ENCODE measurements around the gene TMPRSS9.
"Not testable (repeated sequence)": the region's sequence is repeated elsewhere in the genome, so short reads cannot be mapped to it uniquely, and the experiment has no call there.

Gene TMPRSS9

GRCh38 chr19:2343289-2343982, 16.6 kb upstream of the TMPRSS9 start:
- DNase-seq, result no peak

GRCh38 chr19:2344381-2344870, 15.6 kb upstream of the TMPRSS9 start:
- no peak for DNase-seq

GRCh38 chr19:2345076-2345475, 15.0 kb upstream of the TMPRSS9 start:
- DNase-seq, result no peak

GRCh38 chr19:2345794-2346663, 14.0 kb upstream of the TMPRSS9 start:
- no peak for DNase-seq

- DNase-seq, result not testable (repeated sequence)
These were observed 10.2 kb upstream of the TMPRSS9 start for GRCh38 chr19:2349818-2350217.

GRCh38 chr19:2350656-2351055, 9.4 kb upstream of the TMPRSS9 start:
- DNase-seq, result no peak

- no peak for DNase-seq
These were observed 8.5 kb upstream of the TMPRSS9 start for GRCh38 chr19:2351591-2351990.

GRCh38 chr19:2352121-2352520, 7.9 kb upstream of the TMPRSS9 start:
- no peak for DNase-seq

- DNase-seq, result no peak
These were observed 6.7 kb upstream of the TMPRSS9 start for GRCh38 chr19:2353159-2353886.

- no peak for DNase-seq
These were observed 6.0 kb upstream of the TMPRSS9 start for GRCh38 chr19:2353887-2354592.

GRCh38 chr19:2354670-2355069, 5.4 kb upstream of the TMPRSS9 start:
- DNase-seq, result no peak

GRCh38 chr19:2355168-2356035, 4.7 kb upstream of the TMPRSS9 start:
- no peak for DNase-seq

- no peak for DNase-seq
These were observed 3.9 kb upstream of the TMPRSS9 start for GRCh38 chr19:2356036-2356646.

- no peak for DNase-seq
These were observed 2.5 kb upstream of the TMPRSS9 start for GRCh38 chr19:2357279-2358206.

GRCh38 chr19:2358548-2359173, 1.4 kb upstream of the TMPRSS9 start:
- DNase-seq, result no peak

- DNase-seq, result no peak
These were observed 768 bp downstream of the TMPRSS9 start for GRCh38 chr19:2360833-2361232.

- DNase-seq, result no peak
These were observed 1.4 kb downstream of the TMPRSS9 start for GRCh38 chr19:2361246-2362045.

- no peak for DNase-seq
These were observed 2.2 kb downstream of the TMPRSS9 start for GRCh38 chr19:2362046-2362969.
